ENCODE results near the gene RIPPLY2.
"Not testable (repeated sequence)": the region's sequence is repeated elsewhere in the genome, so short reads cannot be mapped to it uniquely, and the experiment has no call there.

RIPPLY2 gene

DNA sequence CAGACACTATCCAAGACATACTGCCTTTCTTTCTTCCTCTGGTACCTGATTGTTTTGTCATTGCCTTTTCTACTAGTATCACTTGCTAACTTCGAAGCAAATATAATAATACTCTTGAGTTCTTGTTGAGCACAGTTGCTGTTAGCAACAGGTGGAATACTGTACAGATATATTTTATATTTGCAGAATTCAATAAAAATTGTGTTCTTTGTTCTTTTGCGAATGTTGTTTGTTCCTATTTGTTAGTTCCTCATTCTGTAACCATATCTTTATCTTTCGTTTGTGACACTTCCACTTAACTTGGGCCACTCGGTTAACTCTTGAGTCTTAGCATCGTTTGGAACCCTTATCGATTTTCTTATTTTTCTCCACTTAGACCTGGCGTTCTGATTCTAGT lies 7.2 kb downstream of the RIPPLY2 start:
- no peak for DNase-seq (ENCODE audit: low read depth, low spot score)

DNA sequence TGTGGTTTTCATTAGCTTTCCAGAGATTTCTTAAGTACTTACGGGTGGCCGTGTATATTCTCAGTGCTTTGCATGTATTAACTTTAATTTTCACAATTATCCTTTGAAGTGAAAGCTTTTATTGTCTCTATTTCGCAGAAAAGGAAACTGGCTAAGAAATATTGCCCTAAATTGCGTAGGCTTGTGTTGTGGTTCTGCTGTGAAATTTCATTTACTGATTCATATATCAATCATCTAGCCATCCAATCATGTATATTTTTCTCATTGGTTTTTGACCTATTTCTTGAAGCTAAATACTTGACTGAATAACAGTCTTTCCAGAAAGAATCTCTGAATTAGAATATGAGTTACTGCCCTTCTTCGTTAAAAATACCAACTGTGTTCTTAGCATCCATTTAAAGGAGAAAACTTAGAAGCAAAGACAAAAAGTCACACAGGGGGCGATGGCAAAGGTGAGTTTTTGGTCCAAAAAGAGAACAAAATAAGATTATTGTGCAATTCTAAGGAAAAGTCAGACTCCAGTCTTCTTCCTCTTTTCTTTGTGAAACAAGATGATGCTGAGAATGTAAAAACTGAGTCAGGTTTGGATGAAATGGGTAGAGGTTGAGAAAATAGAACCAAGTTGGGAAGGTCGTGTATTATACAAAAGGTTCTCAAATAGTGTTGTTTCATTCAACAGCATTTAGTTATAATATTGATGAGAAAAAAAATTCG lies 7.8 kb downstream of the RIPPLY2 start:
- DNase-seq (ENCODE audit: low read depth, low spot score): no peak

DNA sequence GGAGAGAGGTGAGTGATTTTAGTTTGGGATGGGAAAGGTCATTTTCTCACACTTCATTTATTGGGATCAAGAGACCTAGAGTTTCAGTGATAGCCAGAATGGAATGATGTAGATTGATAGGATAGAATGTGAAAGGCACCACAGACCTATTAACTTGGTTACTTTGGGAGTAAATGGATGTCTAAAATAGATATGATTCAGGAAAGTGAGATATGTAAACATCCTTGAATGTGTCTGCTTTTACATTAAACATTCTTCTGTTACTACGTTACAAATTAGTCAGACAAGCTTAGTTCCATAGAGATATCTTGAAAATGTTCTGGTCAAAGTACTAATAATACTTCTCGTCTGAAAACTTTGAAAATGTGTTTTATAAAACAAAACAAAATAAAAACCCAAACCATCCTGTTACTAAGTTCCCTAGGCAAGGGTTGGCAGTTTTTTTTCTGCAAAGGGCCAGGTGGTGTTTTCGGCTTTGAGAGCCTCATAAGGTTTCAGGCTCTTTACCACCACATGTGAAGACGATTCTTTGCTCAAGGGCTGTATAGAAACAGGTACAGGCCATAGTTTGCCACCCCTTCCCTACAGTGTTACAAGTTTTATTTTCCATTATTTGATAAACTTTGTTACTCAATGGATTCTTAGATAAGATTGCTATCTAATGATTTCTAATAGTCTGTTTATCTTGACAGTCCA lies 9.8 kb downstream of the RIPPLY2 start:
- no peak for DNase-seq (ENCODE audit: low read depth, low spot score)

DNA sequence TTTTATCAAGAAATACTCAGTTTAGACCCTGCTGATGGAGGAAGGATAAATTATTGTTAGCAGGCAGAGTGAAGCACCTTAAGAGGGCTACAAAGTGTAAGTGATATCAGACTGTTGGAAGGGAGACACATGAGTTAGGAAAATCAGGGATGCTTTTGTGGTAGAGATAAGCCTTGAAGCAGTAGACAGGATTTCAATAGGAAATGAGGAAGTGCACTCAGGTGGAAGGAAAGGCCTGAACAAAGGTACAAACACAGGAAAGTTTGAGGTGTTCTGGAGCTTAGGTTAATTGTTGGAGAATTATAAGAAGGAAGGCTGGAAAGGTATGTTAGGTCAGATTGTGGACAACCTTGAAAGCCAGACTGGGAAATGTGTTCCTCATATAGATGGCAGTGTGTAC lies 13.9 kb downstream of the RIPPLY2 start:
- DNase-seq (ENCODE audit: low read depth, low spot score): no peak

DNA sequence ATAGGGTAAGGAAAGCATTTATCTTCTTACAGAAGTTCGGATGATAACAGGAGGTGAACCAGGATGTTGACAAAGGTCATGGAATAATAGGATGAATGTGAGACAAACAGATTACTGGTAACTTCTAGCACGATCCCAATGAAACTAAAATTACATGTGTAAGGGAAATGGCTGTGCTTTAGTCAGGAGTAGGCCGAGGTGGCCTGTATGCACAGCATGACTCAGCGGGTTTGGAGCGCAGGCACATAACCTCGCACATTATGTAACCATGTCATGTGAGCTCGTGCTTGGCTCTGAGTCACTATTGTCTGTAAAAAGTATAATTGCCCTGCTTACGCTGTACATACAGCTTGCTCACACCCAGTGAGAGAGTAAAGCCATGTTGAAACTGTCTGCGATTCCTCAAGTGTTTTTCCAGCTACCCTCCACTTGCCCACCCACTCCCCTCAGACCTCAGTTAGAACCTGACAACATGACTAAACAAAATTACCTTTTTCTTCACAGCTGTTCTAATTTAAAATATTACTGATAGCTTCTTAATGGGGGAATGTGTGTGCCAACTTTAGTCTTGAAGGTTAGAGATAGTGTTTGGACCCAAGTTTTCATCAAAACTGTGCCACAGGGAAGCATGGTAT lies 14.5 kb downstream of the RIPPLY2 start:
- DNase-seq (ENCODE audit: low read depth, low spot score): peak; percentile 43

DNA sequence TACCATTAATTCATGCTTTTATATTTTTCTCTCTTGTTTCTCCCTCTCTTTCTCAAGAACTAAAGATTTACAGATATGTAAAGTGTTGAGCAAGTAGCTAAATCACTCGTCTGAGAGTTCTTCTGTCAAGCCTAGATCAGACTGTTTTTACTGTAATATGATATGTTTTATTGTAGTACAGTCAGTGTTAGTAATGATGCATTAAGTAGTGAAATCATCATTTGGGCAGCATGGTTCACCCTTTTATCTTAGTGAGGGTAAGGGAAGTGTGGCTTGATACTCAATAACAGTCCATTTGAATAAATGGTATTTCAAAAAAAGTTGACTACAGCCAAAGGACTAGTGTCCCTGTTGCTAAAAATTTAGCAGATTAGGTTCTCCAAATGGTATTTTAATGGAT lies 15.5 kb downstream of the RIPPLY2 start:
- DNase-seq (ENCODE audit: low read depth, low spot score): peak; percentile 16

DNA sequence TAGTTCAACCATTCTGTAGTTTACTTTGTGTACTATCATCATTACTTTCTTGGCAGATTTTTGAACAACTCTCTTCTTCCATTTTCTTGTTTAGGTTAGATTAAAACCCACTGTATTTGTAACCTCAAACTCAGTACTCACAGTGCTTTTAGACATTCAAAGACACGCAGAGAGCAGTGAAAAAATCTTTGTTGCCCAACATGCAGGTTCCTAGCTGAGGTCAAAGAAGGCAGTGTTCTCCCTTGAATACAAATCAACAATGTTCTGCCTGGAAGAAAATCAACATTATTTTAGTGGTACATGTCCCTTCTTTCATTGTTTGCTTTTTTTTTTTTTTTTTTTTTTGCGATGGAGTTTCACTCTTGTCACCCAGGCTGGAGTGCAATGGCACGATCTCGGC lies 17.5 kb downstream of the RIPPLY2 start:
- DNase-seq (ENCODE audit: low read depth, low spot score): no peak

DNA sequence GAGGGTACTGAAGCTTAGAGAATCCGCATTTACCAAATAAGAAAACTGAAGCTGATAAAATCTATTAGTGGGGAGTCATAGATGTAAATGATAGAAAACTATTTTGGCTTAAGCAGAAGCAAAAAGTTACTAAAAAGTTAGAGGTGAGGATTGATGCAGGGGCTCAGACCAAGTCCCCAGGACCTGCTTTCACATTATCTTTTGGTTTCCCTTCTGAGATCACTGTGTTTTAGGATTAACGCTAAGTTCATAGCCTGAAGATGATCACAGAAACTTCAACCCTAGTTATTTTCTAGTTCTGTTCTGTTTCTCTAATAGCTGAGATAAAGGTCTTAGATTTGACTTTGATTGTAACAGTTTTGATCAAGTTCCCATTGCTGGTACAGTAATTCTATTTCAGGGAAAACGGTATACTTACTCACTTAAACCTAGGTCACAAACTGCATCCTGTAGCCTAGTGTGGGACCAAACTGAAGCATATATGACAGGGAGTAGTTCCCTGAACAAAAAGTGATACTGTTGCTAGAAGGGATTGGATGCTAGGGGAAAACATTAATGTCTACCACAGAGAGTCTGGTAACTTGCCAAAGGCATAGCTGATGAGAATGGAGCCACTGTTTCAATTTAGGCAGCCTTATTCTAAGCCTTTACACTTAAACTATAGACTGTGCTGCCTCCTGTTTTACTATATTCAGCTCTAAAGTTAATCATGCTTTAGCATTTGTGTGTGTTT lies 19.4 kb downstream of the RIPPLY2 start:
- peak; percentile 55 for DNase-seq (ENCODE audit: low read depth, low spot score)

DNA sequence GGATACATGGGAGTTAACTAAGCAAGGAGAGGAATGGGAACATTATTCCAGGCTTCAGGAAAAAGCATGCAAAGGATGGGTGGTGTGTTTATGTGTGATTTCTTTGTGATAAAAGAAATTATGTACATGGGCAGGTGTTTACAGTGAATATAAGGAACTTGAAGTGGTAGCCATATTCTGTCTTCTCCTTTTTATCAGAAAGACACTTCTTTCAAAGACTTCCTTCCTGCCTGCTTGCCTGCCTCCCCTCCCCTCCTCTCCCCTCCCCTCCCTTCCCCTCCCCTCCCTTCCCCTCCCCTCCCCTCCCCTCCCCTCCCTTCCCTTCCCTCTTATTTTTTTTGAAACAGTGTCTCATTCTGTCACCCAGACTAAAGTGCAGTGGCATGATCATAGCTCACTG lies 20.7 kb downstream of the RIPPLY2 start:
- DNase-seq (ENCODE audit: low read depth, low spot score): no peak

DNA sequence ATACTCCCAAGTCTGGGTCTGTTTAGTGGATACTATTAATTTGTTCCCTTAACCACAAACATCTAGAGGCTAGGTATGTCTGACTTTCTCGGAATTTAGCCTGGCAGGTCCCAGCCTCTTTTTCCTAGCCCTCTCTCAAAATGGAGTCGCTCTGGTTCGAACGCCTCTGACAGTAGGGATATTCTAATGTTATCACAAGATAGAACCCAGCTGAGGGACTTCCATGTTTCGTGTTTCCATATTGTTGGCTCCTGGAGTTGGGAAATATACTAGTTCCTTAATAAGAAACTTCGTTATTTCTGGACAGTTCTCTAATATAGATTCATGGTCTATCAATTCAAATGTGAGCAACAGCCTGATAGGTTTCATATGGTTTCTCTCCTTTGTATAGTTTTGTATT lies 22.7 kb downstream of the RIPPLY2 start:
- DNase-seq (ENCODE audit: low read depth, low spot score): no peak

DNA sequence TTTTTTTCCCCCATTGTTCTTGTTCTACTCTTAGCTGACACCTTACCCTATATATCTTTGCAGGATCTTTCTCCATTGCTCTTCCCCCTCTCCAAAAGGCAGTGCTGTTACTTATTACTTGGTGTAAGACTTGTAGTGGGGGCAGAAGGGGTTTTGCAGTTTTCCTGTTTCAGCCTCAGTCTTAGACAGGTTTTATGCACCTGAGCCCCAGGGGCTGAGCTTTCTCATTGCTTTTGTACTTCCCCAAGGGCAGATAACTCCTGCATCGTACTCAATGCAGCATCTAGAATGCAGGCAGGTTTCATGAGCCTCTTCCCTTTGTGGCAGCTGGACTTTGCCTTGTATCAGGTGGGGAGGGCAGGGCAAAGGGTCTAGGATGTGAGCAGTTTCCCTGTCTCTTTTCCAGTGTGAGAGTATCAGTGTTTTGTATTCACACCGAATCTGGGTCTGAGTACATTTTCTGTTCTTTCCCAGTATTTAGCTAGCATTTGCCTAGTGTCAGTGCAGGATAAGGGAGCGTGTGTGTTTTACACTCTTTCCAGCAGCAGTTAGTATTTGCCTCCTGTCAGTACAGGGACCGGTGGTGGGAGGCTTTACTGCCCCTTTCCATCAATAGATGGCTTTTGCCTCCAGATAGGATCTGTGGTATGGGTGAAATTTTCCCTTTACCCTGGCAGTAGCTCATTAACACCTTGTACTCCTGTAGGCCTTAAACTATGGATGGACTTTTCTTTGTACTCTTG lies 25.9 kb downstream of the RIPPLY2 start:
- no peak for DNase-seq (ENCODE audit: low read depth, low spot score)

DNA sequence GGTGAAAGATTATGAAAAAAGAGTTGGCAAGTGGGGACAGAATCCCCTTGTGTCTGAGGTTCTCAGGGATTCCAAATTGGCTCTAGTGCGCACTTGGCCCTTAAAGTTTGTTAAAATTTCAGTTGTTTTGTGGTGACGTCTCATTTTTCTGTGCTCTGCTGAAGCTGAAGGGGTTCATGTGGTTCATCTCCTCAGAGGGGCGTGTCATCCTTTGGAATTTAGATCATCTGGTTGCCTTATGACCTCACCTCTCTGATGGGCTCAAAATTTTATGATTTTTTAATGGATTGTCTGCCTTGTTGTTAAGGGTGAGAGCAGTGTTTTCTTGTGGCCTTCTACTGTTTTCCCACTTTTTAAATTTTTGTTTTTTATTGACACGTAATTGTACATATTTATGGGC lies 26.6 kb downstream of the RIPPLY2 start:
- no peak for DNase-seq (ENCODE audit: low read depth, low spot score)

DNA sequence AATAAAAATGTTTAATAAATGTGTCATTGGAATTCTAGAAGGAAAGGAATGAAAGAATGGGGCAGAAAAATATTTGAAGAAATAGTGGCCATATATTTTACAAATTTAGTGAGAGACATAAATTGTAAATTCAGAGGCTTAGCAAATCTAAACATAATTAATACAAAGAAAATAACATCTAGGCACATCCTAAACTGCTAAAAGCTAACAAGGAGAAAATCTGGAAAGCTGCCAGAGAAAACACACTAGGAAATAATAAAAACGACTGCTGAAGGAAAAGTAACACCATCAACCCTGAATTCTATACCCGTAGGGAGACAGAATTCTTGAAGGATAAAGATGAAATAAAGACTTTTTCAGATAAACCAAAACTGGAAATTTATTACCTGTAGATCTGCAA lies 30.1 kb downstream of the RIPPLY2 start:
- no peak for DNase-seq (ENCODE audit: low read depth, low spot score)

DNA sequence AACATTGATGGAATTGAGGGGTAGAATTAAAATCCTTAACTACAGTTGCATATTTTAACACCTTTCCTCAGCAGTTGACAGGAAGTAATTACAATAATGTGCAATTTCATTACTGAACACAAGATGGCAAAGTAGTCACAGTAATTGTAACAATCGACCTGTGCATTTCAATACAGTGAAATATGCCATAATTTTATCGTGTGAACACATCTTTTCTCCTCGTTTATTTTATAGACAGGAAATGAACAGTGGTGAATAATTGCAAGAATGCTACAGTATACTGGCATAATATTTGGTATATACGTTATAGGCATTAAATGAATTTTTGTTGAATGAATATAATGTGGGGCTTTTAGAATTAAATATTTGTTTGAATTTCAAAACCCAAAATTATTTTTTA lies 31.4 kb downstream of the RIPPLY2 start:
- peak; percentile 67 for DNase-seq (ENCODE audit: low read depth, low spot score)

DNA sequence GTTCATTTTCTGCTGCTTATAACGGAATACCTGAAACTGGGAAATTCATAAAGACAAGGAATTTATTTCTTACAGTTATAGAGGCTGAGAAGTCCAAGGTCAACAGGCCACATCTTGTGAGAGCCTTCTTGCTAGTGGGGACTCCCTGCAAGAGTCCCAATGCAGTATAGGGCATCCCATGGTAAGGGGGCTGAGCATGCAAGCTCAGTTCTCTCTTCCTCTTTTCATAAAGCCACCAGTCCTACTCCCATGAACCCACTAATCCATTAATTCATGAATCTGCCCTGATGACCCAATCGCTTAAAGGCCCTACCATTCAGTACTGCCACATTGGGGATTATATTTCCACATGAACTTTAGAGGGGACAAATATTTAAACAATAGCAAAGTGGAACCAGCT lies 32.8 kb downstream of the RIPPLY2 start:
- DNase-seq (ENCODE audit: low read depth, low spot score): no peak

DNA sequence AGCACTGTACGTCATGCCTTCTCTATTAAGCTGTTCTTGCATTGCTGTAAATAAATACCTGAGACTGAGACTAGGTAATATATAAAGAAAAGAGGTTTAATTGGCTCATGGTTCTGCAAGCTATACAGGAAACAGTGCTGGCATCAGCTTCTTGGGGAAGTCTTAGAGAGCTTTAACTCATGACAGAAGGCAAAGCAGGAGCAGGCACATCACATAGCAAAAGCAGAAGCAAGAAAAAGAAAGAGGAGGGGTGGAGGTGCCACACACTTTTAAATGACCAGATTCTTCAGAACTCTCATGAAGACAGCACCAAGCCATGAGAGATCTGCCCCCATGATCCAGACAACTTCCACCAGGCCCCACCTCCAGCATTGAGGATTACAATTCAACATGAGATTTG lies 36.5 kb downstream of the RIPPLY2 start:
- no peak for DNase-seq (ENCODE audit: low read depth, low spot score)

DNA sequence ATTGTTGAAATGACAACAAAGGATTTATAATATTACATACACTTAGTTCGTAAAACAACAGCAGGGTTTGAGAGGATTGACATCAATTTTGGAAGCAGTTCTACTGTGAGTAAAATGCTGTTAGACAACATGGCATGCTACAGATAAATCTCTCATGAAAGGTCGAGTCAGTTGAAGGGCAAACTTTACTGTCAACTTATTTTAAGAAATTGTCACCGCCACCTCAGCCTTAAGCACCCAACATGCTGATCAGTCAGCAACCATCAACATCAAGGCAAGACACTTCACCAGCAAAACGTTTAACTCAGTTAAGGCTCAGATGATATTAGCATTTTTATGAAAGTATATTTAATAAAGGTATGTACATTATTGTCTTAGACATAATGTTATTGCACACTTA lies 37.4 kb downstream of the RIPPLY2 start:
- no peak for DNase-seq (ENCODE audit: low read depth, low spot score)

DNA sequence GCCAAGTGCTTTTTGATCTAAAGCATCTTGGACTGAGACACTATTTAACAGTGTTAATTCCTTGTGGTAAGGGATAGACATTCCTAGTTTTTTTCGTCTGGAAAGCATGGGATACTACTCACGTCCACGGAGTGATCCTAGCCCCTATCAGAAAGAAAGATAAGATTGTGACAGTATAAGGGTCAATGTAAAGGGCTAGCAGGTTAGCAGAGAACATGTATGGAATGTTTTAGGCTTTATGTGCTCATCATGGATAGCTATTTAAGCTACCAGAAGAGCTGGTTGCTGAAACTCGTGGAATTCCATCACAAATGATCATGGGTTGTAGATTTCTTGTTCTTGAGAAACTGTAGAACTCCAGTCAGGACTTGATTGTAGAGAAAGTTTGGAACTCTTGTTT lies 38.4 kb downstream of the RIPPLY2 start:
- no peak for DNase-seq (ENCODE audit: low read depth, low spot score)

DNA sequence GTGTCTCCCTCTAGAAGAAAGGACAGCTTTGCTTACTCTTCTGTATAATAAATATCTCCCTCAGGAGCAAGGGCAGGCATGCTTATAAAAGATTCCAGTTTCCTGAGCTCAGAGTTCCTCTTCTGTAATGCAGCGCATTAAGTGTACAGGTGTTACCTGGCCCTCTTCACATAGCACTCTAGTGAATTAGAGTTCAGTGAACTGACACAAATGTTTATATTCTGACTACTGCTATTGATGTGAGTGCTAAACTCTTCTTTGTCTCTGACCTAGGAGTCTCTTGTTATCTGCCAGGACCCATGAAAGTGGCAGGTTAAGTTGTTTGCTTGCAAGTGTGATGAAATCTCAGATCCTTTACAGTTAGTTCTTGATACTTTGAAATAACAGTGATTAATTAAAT lies 39.9 kb downstream of the RIPPLY2 start:
- no peak for DNase-seq (ENCODE audit: low read depth, low spot score)

DNA sequence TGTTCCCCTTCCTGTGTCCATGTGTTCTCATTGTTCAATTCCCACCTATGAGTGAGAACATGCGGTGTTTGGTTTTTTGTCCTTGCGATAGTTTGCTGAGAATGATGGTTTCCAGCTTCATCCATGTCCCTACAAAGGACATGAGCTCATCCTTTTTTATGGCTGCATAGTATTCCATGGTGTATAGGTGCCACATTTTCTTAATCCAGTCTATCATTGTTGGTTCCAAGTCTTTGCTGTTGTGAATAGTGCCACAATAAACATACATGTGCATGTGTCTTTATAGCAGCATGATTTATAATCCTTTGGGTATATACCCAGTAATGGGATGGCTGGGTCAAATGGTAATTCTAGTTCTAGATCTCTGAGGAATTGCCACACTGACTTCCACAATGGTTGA lies 43.9 kb downstream of the RIPPLY2 start:
- DNase-seq (ENCODE audit: low read depth, low spot score): not testable (repeated sequence)

DNA sequence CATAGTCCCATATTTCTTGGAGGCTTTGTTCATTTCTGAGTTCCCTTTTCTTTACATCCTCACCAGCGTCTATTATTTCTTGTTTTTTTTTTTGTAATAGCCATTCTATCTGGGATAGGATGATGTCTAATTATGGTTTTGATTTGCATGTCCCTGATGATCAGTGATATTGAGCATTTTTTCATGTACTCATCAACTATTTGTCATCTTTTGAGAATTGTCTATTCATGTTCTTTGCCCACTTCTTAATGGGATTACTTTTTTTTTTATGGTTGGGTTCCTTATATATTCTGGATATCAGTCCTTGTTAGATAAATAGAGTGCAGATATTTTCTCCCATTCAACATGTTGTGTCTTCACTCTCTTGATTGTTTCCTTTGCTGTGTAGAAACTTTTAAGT lies 48.5 kb downstream of the RIPPLY2 start:
- DNase-seq (ENCODE audit: low read depth, low spot score): no peak

DNA sequence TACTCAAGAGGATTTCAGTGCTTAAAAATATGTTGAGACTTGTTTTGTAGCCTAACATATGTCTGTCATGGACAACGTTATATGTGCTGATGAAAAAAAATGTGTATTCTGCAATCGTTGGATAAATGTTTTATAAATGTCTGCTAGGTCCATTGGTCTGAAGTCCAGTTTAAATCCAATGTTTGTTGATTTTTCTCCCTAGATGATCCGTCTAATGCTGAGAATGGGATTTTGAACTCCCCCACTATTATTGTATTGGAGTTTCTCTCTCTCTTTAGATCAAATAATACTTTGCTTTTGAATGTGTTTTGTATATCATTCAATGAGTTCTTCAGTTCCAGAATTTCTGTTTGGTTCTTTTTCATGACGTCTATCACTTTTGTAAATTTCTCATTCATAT lies 51.2 kb downstream of the RIPPLY2 start:
- no peak for DNase-seq (ENCODE audit: low read depth, low spot score)

All from astrocyte of the hippocampus (primary cell).